ENCODE data around the gene SF3B4.
"Not testable (repeated sequence)": the region's sequence is repeated elsewhere in the genome, so short reads cannot be mapped to it uniquely, and the experiment has no call there.

Gene SF3B4

DNA sequence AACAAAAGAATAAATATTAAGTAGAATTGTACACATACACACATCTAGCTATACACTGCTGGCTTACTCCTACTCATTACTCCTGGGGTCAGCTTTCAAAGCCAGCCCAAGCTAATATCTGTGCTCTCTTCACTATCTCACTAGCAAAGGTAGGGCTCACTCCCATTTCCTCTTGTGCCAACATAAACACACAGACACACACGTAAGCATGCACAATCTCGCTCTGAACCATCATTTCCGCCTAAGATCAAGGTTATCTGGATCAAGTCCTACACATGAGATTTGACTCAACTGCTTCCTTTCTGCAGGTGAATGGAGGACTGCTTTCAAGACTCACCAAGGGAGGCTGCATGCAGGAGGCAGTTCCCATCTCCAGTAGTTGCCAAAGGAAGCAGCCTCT, 37.8 kb upstream of the SF3B4 start:
- Mint-ChIP-seq H3K4me1 (no peaks in the 10 kb centered on the region), H3K9me3 (peaks cover 4% of the 10 kb centered on the region), H3K4me3 (no peak overlapping the region), H3K27me3 (ENCODE audit: low read depth, poor library complexity) (no peaks in the 10 kb centered on the region), H3K36me3 (ENCODE audit: low read depth) (peaks cover 53% of the 10 kb centered on the region), H3K27ac (peak overlapping the region; percentile 77)
- TF ChIP-seq, protein P1, sequence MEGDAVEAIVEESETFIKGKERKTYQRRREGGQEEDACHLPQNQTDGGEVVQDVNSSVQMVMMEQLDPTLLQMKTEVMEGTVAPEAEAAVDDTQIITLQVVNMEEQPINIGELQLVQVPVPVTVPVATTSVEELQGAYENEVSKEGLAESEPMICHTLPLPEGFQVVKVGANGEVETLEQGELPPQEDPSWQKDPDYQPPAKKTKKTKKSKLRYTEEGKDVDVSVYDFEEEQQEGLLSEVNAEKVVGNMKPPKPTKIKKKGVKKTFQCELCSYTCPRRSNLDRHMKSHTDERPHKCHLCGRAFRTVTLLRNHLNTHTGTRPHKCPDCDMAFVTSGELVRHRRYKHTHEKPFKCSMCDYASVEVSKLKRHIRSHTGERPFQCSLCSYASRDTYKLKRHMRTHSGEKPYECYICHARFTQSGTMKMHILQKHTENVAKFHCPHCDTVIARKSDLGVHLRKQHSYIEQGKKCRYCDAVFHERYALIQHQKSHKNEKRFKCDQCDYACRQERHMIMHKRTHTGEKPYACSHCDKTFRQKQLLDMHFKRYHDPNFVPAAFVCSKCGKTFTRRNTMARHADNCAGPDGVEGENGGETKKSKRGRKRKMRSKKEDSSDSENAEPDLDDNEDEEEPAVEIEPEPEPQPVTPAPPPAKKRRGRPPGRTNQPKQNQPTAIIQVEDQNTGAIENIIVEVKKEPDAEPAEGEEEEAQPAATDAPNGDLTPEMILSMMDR (IDR thresholded peaks at IDR 0.05): no peak
- DNase-seq: no peak

DNA sequence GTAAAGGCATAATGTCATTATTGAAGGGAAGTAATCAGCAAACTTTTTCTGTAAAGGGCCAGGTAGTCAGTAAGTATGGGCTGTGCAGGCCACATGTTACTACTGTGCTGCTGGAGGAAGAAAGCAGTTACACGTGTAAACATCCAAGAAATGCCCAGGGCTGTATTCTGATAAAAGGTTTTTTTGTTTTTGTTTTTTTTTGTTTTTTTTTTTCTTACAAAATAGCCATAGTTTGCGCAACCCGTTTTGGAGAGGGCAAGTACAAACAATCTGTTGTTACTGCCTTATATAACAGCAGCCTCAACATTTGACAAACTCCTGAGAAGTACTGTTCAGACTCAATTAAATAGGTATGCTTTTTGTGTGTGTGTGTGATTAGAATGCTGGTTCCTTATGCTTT, 35.8 kb upstream of the SF3B4 start:
- peaks cover 21% of the 10 kb centered on the region for H3K9me3 Mint-ChIP-seq
- peak overlapping the region; percentile 43 for H3K27ac Mint-ChIP-seq
- TF ChIP-seq, protein P1 (IDR thresholded peaks at IDR 0.05): no peak
- H3K4me1 Mint-ChIP-seq: no peaks in the 10 kb centered on the region
- DNase-seq: no peak
- peaks cover 73% of the 10 kb centered on the region for H3K36me3 Mint-ChIP-seq (ENCODE audit: low read depth)
- H3K27me3 Mint-ChIP-seq (ENCODE audit: low read depth, poor library complexity): no peaks in the 10 kb centered on the region
- H3K4me3 Mint-ChIP-seq: no peak overlapping the region

DNA sequence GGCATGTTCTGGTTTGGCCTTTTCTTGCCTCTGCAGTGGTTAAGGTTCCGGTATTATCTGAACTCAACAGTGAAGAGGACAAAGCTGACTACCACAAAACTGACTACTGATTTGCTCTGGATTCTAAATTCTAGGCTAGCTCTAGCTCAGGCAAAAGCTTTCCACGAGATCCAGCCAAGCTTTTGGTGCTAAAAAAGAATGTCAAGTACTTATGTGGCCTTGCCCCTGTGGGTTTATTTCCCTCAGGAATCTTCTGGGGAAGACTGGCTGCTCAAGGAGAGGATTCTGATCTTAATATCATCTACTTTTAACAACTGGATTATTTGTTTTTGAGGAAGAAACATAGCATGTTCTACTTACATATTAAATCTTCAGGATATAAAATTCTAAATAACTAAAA, 35.1 kb upstream of the SF3B4 start:
- Mint-ChIP-seq H3K4me3 (no peak overlapping the region), H3K36me3 (ENCODE audit: low read depth) (peaks cover 75% of the 10 kb centered on the region)

DNA sequence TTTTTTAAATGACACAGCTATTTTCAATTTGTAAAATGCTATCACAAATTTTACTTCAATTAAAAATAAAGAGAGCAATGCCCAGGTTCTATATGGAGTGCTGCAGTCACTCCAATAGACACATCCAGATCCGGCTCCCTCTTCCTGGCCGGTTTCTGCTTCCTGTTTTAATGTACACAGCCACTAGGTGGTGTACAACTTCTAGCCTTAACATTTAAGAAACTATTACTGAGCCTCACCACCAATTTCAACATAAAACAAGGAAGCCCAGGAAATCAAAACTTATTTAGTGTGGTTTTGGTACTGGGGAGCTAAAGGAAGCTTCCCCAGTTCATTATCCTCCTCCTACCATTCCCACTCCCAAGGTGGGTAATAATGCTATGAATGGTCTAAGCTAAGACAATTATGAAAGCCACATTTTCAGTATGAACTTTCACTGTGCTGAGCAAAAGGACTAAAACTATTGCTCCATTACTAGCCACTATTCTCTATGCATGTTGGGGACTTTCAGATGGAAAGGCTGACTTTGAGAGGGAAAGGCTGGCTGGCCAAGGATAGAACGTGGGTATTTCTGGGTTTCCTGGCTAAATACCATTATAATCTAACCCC, 34.5 kb upstream of the SF3B4 start:
- Mint-ChIP-seq H3K4me3 (no peak overlapping the region), H3K27me3 (ENCODE audit: low read depth, poor library complexity) (peaks cover 3% of the 10 kb centered on the region), H3K4me1 (no peaks in the 10 kb centered on the region), H3K9me3 (peaks cover 33% of the 10 kb centered on the region), H3K36me3 (ENCODE audit: low read depth) (peaks cover 76% of the 10 kb centered on the region), H3K27ac (peak overlapping the region; percentile 34)
- DNase-seq: peak; percentile 44
- TF ChIP-seq, protein P1 (IDR thresholded peaks at IDR 0.05): peak; percentile 71

More for the DNA sequence above, 35.1 kb upstream of the SF3B4 start:
- Mint-ChIP-seq H3K27me3 (ENCODE audit: low read depth, poor library complexity) (no peaks in the 10 kb centered on the region), H3K27ac (peak overlapping the region; percentile 43), H3K4me1 (no peaks in the 10 kb centered on the region), H3K9me3 (peaks cover 27% of the 10 kb centered on the region)
- no peak for DNase-seq
- TF ChIP-seq, protein P1 (IDR thresholded peaks at IDR 0.05): no peak

DNA sequence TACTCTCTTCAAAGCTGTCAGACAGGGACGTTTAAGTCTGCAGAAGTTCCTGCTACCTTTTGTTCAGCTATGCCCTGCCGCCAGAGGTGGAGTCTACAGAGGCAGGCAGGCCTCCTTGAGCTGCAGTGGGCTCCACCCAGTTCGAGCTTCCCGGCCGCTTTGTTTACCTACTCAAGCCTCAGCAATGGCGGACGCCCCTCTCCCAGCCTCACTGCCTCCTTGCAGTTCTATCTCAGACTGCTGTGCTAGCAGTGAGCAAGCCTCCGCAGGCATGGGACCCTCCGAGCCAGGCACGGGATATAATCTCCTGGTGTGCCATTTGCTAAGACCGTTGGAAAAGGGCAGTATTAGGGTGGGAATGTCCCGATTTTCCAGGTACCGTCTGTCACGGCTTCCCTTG, 29.9 kb upstream of the SF3B4 start:
- H3K36me3 Mint-ChIP-seq (ENCODE audit: low read depth): peaks cover 95% of the 10 kb centered on the region
- H3K27ac Mint-ChIP-seq; DNase-seq; H3K4me1 Mint-ChIP-seq; H3K4me3 Mint-ChIP-seq; H3K27me3 Mint-ChIP-seq (ENCODE audit: low read depth, poor library complexity): not testable (repeated sequence)
- H3K9me3 Mint-ChIP-seq: peaks cover 75% of the 10 kb centered on the region

DNA sequence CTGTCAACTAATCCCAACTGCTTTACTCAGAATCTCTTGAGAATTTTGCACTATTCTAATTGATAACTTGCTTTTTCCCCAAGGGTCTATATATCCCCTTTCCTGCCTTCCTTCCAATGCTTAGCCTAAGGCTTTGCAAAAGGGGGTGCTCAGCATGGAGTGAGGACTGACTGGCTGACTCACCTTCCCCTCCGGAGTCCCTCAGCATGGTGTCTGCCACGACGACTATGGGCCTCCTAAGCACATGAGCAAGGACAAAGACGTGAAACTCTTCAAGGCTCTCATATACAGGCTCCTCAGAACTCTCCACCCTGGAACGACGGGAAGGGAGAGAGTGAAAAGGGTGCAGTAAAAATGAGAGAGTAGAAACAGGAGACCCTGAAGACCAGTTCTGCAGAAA, 22.3 kb upstream of the SF3B4 start:
- Mint-ChIP-seq H3K4me1 (no peaks in the 10 kb centered on the region), H3K27ac (peak overlapping the region; percentile 36), H3K9me3 (peaks cover 20% of the 10 kb centered on the region), H3K4me3 (no peak overlapping the region), H3K27me3 (ENCODE audit: low read depth, poor library complexity) (no peaks in the 10 kb centered on the region), H3K36me3 (ENCODE audit: low read depth) (peaks cover 86% of the 10 kb centered on the region)
- TF ChIP-seq, protein P1 (IDR thresholded peaks at IDR 0.05): no peak
- no peak for DNase-seq
